Smooth muscle cell of the brain vasculature (primary cell): ENCODE data around the gene GAN.
A peak's percentile ranks its signal among the peaks of the same experiment; 100 is the strongest.
"Not testable (repeated sequence)": the region's sequence is repeated elsewhere in the genome, so short reads cannot be mapped to it uniquely, and the experiment has no call there.

ENCODE experiments used
- DNase-seq: peaks from one replicate; pipeline ENCODE4 v3.0.0-alpha.2; 2012; ENCODE audit warnings: low read depth, low spot score

GAN gene

DNA sequence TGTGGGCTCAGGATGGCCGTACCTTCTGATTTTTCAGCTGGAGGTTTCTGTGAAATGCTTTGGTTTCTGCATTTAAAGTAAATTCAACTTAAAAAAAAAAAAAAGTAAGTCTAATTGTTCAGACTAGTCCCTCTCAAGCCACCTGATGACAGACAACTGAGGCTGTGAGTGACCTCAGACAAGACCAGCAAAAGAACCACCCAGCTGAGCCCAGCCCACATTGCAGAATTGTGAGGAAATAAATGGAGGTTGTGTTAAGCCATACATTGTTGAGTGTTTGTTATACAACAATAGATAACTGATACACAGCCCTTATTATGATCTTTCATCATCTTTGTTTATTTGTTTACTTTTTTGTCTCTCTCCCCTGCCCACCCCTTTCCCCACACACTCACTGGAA is 85.1 kb downstream of the GAN start:
- DNase-seq: no peak

DNA sequence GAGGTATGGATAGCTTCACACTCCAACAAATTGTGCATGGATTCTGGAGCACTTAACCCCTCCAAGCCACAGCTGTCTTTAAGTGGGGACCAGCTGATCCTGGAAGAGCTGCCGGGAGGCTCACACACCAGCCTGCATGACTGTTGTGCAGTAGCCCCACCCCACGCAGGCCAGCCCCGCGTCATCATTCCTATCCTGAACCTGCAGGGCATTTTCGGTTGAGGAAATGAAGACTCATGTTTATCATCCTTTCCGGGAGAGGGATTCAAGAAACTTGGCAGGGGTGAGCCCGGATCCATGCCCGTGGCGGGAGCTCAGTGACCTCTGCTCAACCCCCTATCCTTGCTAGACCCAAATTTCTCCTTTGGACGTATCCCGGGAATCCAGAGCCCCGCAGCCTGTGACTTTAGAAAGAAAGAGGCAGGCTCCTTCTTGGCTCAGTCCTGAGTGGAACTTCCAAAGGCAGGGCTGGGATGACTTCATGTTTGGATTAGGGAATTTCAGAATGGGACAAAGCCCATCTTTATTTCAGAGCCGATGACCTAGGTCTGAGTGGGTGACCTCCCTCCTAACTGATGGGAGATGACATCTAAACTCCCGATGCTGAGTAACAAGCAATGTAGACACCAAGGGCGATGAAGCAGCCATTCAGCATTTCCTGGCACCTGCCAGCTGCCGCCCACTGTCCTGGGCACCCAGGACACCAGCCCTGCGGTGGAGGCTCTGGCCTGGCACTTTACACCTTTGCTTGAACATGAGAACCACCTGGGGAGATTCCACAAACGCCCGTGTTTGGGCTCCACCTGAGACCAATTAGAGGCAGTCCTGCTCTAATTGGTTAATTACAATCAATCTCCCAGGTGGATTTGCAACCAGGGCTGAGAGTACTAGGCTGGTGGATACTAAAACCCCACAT is 86.5 kb downstream of the GAN start:
- DNase-seq: peak; percentile 10

DNA sequence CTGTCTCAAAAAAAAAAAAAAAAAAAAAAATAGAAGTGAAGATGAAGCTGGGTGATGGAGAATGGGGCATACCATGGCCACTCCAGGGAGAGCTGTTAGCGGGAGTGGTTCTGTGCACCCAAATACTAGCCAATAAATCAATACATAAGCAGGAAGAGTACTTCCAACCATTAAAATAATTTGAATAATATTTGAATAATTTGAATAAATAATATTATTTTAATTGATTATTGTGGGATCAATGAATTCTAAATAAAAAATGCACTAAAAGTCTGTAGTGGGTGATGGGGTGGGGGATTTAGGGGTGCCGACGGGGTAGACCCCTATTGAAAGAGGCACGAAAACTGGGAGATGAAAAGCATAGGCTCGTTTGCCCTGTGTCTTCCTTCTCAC is 88.4 kb downstream of the GAN start:
- no peak for DNase-seq

DNA sequence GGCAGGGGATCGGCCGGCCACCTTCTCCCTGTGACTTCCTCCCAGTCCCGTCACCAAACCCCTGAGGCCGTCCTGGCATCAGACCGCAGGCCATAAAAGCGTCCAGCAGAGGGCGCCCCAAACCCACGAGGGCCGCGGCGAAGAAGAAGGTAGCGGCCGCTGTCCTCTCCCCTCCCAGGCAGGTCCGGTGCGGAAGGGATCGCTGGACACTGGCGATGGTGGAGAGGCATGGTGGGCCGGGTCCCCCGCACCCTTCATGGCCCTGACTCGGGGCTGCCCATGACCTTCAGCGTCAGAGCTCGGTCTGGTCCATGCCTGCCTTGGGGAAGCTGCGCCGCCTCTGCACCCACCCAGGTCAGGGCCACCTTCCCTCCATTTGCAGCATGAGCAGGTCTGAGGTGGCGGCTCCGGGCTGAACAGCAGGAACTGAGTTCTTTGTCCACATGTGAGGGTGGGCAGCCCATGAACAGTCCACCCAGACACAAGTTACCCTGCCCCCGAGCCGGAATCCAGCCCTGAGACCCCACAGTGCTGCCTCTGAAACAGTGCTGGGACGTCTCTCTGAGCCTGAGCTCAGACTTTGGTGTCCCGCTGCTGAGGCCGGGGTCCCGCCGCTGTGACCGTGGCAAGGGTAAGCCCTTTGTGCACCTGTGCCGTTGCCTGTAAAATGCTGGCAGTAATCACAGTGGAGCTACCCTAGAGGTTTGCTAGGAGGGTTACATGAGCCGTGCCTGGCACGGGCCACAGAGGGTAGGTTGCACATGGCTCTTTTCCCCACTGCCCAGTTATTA is 89.0 kb downstream of the GAN start:
- peak; percentile 35 for DNase-seq

DNA sequence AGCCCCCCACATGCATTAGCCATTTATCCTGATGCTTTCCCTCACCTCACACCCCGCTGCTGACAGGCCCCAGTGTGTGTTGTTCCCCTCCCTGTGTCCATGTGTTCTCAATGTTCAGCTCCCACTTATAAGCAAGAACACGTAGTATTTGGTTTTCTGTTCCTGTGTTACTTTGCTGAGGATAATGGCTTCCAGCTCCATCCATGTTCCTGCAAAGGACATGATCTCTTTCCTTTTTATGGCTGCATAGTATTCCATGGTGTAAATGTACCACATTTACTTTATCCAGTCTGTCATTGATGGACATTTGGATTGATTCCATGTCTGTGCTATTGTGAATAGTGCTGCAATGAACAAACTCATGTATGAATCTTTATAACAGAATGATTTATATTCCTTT is 90.2 kb downstream of the GAN start:
- DNase-seq: not testable (repeated sequence)

DNA sequence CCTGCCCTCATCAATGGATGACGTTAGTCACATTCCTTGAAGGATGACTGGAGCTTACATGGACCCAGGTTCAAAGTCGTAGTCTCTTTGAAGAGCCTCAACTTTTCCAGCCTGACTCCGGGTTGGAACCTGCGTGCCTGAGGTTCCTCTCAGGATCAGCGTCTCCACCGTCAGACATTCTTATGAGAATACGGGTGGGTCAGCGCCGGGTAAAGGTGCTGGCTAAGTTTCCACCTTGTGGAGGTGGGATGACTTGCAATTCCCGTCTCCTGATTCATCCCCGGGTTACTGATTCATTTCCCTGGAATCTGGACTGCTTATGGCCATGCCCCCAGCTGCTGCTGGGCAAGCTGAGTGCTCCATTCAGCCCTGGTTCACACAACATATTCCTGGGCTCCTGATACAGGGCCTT is 90.9 kb downstream of the GAN start:
- no peak for DNase-seq

DNA sequence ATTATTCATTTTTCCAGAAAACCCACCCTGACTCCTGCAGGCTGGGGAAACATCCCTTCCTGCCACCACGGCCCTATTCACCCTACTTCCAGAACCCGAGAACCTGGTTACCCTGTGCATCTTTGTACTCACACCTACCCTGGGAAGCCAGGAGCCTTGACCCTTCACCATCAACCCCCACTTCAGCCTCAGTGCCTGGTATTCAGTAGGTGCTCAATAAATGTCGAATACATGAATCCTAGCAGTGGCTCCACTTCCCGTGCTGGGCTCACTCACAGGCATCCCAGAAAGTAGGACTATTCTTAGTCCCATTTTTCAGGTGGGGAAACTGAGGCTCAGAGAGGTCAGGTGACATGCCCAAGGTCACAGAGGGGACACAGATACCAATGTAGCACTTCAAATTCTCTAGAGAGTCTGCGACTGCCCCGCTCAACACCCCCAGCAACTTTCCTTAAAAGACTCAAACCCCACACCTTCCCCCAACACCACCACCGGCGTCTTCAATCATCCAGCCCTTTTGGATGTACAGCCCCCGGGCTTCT is 93.7 kb downstream of the GAN start:
- no peak for DNase-seq

DNA sequence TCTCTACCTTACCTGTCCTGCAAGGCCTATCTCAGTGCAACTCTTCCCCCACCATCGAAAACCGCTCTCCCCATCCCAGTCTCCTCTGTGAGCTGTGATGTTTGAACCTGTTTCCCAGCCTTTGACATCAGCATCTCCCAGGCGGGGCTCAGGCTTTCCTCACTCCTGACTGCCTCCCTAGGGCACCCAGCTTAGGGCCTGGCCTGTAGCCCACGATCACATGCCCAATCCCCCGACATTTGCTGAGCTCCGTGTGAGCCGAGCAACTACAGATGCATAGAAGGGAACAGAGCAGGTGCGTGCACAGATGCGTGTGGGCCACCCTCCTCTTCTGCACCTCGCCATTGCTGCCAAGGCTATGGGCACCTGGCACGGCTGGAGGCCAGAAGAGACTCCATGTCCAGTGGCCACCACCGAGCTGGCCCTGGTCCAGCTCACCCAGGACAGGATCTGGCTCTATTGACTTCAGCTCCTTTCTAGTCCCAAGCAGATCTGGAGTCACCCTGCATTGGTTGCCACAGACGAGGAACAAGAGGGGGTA is 94.3 kb downstream of the GAN start:
- DNase-seq: no peak

DNA sequence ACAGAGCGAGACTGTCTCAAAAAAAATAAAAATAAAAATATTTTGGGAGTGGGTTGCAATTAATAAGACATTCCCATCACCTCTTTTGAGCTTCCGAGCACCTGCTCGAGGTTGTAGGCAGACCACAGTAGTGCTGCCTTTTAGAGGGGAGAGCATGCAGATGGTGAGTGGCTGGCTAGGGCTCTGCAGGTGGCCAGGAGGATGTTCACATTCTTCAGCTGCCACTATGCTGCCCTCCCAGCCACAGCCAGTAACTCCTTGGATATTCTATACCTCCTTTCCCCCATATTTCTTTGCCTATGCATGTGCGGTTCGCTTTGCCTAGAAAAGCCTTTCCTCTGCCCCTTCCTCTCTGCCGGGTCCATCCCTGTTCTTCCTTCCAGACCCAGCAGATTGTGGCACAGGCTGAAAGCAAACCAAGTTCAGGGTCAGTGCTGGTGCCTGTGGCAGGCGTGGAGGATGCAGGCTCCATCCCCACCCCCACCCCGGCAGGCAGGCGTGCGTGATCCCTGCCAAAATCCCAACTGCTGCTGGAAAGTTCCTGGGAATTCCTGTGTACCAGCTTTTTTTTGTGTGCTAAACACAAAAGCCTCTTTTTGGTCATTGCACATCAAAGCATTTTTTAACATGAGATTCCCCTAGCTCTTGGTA is 96.0 kb downstream of the GAN start:
- no peak for DNase-seq

DNA sequence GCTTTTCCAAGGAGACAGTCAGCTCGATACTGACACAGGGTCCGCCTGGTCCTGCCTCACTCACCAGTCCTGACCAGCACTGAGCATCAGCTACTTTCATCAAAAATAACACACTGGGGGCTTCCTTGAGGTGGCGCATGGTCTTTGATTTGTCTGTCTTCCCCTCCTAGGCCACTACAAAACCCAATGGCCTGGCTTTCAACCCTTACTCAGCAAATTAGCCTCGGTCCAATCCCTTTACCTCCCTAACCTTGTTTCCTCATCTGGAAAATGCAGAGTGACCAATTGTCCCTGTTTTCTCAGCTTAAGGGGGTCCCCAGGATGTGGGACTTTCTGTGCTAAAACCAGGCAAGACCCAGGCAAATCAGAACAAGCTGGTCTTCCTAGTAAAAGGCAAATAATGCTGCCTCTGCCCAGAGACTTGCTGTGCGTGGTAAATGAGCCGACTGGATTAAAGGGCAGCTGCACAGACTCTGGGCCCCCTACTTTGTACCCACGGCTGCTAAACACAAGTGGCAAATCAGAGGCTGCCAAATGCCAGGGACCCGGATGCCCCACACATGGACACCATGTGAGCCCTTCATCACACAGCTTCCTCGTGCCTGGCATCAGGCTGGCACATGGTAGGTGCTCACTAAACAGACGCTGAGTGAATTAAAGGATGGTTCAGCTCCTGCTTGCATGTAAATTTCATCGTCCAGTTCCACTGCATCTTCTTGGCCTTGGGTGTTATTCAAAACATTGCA is 98.7 kb downstream of the GAN start:
- DNase-seq: no peak

DNA sequence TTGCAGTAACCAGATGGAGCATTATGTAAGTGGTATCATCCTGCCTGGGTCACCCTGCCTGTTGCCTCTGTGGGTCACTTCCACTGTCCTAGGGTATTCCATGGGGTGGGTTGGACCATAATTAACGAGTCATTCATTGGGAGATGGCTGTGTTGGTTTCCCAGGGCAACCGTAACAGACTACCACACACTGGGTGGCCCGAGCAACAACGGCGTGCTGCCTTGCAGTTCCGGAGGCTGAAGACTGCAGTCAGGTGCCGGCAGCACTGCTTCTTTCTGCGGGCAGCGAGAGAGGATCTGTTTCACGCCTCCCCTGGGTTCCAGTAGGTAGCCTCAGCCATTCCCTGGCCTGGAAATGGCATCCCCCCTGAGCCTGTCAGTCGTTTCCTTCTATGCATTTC is 101.0 kb downstream of the GAN start:
- DNase-seq: no peak

DNA sequence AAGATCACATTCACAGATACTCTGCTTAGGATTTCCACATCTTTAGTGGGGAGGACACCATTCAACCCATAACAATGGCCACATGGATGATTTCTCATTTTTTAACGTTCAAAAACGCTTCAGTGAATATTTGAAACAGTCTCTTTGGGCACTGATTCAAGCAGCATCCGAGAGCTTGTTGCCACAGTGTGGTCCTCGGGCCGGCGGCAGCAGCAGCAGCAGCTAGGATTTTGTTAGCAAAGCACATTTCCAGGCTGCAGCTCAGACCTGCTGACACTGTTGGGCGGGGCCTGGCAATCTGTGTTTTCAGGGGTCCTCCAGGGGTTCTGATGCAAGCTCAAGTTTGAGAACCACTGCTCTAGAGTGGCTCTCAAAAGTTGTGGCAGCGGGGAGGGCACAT is 102.0 kb downstream of the GAN start:
- DNase-seq: no peak

DNA sequence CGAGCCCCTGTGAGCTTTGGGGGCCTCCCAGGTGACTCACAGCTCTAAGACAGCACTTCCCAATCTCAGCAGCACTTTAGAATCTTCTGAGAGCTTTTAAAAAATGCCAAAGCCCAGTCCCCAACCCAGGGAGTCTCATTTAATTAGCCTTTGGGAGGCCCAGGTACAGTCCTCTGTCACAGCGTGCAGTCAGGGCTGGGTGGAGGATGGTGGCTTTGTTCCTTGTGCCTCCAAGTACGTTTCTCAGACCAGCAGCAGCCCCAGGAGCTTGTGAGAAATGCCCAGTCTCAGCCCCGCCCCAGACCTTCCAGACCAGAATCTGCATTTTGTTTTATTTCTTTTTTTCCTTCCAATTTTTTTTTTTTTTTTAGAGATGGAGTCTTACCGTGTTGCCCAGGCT is 102.4 kb downstream of the GAN start:
- DNase-seq: no peak

DNA sequence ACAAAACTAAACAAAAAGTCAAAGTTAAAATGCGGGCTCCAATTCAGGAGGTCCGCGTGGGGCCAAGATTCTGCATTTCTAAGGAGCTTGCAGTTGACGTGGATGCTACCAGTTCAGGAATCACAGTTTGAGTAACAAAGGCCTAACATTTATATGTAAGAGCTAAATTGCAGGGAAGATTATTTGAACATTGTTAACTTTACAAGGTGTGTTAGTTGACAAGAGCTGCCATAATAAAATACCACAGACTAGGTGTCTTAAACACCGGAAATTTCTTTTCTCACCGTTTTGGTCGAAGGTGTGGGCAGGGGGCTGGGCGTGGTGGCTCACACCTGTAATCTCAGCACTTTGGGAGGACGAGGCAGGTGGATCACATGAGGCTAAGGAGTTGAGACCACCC is 105.0 kb downstream of the GAN start:
- DNase-seq: no peak

DNA sequence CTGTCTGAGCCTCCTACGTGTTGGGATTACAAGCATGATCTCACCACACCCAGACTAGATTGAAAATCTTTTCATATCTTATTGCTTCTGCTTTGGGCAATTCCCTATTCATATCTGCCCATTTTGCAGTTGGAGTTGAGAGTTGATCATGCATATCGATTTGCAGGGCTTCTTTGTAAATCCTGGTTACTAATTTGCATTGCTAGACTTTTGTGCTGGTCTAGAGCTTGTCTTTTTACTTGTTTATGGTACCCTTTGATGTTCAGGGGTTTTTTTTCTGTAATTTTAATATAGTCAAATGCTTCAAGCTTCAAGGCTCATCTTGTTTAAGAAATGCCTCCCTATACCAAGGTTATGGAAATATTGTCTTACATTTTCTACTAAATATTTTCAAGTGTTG is 106.4 kb downstream of the GAN start:
- DNase-seq: no peak

DNA sequence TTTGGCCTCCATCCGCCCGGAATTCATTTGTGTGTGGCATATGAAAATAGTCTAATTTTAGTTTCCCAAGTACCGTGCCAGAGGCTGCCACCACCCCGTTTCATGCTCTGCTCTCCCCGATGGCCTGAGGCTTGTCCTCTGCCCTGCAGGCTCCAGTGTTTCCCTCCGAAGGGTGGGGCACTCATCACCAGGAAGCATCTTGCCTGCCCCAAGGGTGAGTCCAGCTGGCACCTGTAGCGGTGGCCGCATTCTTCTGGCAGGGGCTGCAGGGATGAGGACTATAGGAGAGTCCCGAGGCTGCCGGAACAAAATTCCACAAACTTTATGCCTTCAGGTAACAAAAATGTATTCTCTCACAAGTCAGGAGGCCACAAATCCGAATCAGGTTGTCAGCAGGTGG is 106.8 kb downstream of the GAN start:
- DNase-seq: no peak

DNA sequence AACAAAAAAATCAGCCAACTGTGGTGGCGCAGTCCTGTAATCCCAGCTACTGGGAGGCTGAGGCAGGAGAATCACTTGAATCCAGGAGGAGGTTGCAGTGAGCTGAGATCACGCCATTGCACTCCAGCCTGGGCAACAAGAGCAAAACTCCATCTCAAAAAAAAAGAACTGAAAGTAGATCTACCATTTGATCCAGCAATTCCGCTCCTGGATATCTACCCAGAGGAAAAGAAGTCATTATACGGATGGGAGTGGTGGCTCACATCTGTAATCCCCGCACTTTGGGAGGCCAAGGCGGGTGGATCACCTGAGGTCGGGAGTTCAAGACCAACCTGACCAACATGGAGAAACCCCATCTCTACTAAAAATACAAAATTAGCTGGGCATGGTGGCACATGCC is 107.4 kb downstream of the GAN start:
- not testable (repeated sequence) for DNase-seq

DNA sequence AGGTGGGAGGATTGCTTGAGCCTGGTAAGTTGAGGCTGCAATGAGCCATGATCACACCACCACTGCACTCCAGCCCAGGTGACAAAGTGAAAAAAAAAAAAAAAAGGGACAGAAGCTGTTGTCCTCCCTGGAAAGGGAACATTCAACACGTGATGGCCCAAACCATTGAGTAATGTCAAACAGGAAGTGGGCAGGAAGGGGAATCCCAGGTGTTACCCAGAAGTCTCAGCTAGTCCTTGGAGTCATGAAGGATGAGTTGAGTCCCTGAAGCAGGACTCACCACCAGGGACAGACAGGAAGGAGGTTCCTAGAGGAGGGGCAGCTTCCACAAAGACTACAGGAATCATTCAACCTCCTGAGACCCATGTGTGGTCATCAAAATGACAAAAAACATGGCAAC is 110.0 kb downstream of the GAN start:
- DNase-seq: no peak

DNA sequence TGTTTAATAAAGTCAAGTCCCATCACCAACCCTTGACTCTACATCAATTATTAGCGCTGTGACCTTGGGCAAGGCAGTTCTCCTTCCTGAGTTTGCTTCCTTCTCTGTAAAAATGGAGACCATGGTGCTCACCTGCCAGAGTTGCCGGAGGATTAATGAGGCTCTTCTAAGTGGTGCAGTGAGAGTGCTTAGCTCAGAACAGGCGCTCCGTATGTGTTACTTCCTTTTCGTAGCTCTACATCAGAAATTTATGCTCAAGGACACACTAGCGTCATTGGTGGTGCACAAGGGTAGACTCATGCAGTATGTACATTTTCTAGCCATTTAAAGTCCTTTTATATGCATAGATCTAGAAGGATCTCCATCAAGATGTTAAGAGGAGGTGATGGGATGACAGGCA is 112.5 kb downstream of the GAN start:
- no peak for DNase-seq

DNA sequence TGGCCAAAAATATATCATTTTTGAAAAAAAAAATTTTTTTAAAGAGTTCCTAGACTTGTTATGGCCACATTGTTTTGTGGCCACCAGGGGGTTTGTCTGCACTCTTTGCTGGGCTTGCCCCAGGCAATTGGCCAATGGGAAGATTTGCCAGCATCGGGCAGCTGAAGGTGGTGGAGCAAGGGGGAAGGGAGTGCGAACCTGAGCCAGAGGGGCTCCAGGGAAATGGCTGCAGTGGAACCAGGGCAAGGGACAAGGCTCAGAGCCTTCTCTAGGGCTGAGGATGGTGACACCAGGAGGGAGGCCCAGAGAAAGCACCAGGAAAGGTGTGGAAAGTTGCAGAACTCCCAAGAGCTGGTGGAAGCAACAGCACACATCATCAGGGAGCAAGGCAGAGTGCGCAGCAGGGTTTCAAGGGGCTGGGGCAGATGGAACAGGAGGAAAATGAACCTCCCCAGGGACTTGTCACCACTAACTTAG is 114.3 kb downstream of the GAN start:
- no peak for DNase-seq
